ENCODE results near the gene ABCA10. TPM values are rescaled to one million over a fixed set of nuclear protein-coding genes. Genes with fewer than 3 reads are reported as not detected.
"Not testable (repeated sequence)": the region's sequence is repeated elsewhere in the genome, so short reads cannot be mapped to it uniquely, and the experiment has no call there.

ABCA10 gene
- total and polyA plus RNA-seq, 2 of the 13 experiments (the other 11 are each of a cell fraction or from before 2014, with no cell fraction given): 0.02 to 0.08 TPM

GRCh38 chr17:69170377-69170776 lies 58.2 kb downstream of the ABCA10 start:
- no peak overlapping the region for H3K4me2 ChIP-seq (ENCODE audit: low read depth, low read length)
- H3K9ac ChIP-seq (ENCODE audit: insufficient read depth, low read depth, low read length): no peak overlapping the region
- in situ Hi-C loops (cut with HindIII; ENCODE audit: extremely low pct_ligation_motif_present, low pct_unique_long_range_greater_than_20kb): no loop called here
- FAIRE-seq (no peak), ATAC-seq (no peak), DNase-seq (ENCODE audit: low spot score) (no peak)
- TF ChIP-seq HMG20B (CRISPR knock-in tag; conservative IDR thresholded peaks at IDR 0.05) (no peak), GABPB1 (CRISPR knock-in tag; IDR thresholded peaks at IDR 0.05) (no peak), ZNF577 (CRISPR knock-in tag; IDR thresholded peaks at IDR 0.05; ENCODE audit: borderline replicate concordance, low read depth) (no peak), ZNF615 (CRISPR knock-in tag; IDR thresholded peaks at IDR 0.05; ENCODE audit: borderline replicate concordance) (no peak), GATA4 (IDR thresholded peaks at IDR 0.05; ENCODE audit: borderline replicate concordance, low read depth) (no peak)
- peaks cover 3% of the 10 kb centered on the region for H3K4me1 ChIP-seq (ENCODE audit: insufficient read depth, low read length)
- no peak overlapping the region for H3K4me3 ChIP-seq (replicated peaks in 1 of 3; ENCODE audit: insufficient read depth in 1 of 3, low read depth in 2 of 3, low read length in 3 of 3)
- ChIA-PET CTCF (ENCODE audit: low intra/inter-chr PET ratio, low total read pairs) (no interaction called here), POLR2A (no interaction called here)
- intact Hi-C loops (cut with micrococcal nuclease; ENCODE audit: unreplicated experiment): no loop called here
- H3K9me3 ChIP-seq (ENCODE audit: low read length): no peaks in the 10 kb centered on the region
- no peaks in the 10 kb centered on the region for H3K27me3 ChIP-seq (ENCODE audit: control insufficient read depth in 1 of 2, insufficient read depth in 2 of 2, low read length in 2 of 2)
- H3K36me3 ChIP-seq (replicated peaks in 1 of 2; ENCODE audit: control insufficient read depth in 1 of 2, insufficient read depth in 2 of 2, low read length in 2 of 2): no peaks in the 10 kb centered on the region
- BruUV-seq (replicated peaks): no TSS peak
- H3K79me2 ChIP-seq (ENCODE audit: insufficient read depth, low read length): no peaks in the 10 kb centered on the region
- H3K27ac ChIP-seq (ENCODE audit: extremely low read length, insufficient read depth, low read length): no peak overlapping the region
- H4K20me1 ChIP-seq (ENCODE audit: insufficient read depth, low read length): no peaks in the 10 kb centered on the region
- no peak overlapping the region for H2AFZ ChIP-seq (ENCODE audit: low read length)

GRCh38 chr17:69168642-69169041 lies 60.0 kb downstream of the ABCA10 start:
- intact Hi-C loops (cut with micrococcal nuclease; ENCODE audit: unreplicated experiment); DNase-seq (ENCODE audit: low spot score); POLR2A ChIA-PET; H3K79me2 ChIP-seq (ENCODE audit: insufficient read depth, low read length); H3K4me1 ChIP-seq (ENCODE audit: insufficient read depth, low read length); ATAC-seq; H3K4me2 ChIP-seq (ENCODE audit: low read depth, low read length); H3K36me3 ChIP-seq (replicated peaks in 1 of 2; ENCODE audit: control insufficient read depth in 1 of 2, insufficient read depth in 2 of 2, low read length in 2 of 2); H3K9ac ChIP-seq (ENCODE audit: insufficient read depth, low read depth, low read length); CTCF ChIA-PET (ENCODE audit: low intra/inter-chr PET ratio, low total read pairs); H3K27me3 ChIP-seq (ENCODE audit: control insufficient read depth in 1 of 2, insufficient read depth in 2 of 2, low read length in 2 of 2); FAIRE-seq; H4K20me1 ChIP-seq (ENCODE audit: insufficient read depth, low read length); H3K27ac ChIP-seq (ENCODE audit: extremely low read length, insufficient read depth, low read length); H2AFZ ChIP-seq (ENCODE audit: low read length); H3K9me3 ChIP-seq (ENCODE audit: low read length); BruUV-seq (replicated peaks); H3K4me3 ChIP-seq (replicated peaks in 1 of 3; ENCODE audit: insufficient read depth in 1 of 3, low read depth in 2 of 3, low read length in 3 of 3); in situ Hi-C loops (cut with HindIII; ENCODE audit: extremely low pct_ligation_motif_present, low pct_unique_long_range_greater_than_20kb): not testable (repeated sequence)
- peak; percentile 67; the same call in 1 of the 2 replicates for TF ChIP-seq ZNF431 (CRISPR knock-in tag; IDR thresholded peaks at IDR 0.05; ENCODE audit: borderline replicate concordance, low read depth)
